Parathyroid adenoma (tissue), 2 donors: ENCODE data around the gene LRRC49.

Source experiments
- H2AFZ ChIP-seq: fragments of 300-600 bp; sonication (generic); one replicate; pipeline ENCODE4 v1.7.0; 2017; ENCODE audit warnings: antibody characterized with exemption, mild to moderate bottlenecking
- H3K27ac ChIP-seq: fragments of 300-600 bp; sonication (generic); one replicate; pipeline ENCODE4 v1.7.0; 2017
- H3K27me3 ChIP-seq: fragments of 300-600 bp; sonication (generic); one replicate; pipeline ENCODE4 v1.7.0; 2017; ENCODE audit warnings: low read length; ENCODE audit not compliant: control insufficient read depth, insufficient read depth
- H3K36me3 ChIP-seq: fragments of 300-600 bp; sonication (generic); one replicate; pipeline ENCODE4 v1.7.0; 2017; ENCODE audit warnings: low read length; ENCODE audit not compliant: control insufficient read depth, insufficient read depth
- H3K4me1 ChIP-seq: fragments of 300-600 bp; sonication (generic); one replicate; pipeline ENCODE4 v1.7.0; 2017; ENCODE audit warnings: control low read depth
- H3K4me2 ChIP-seq: fragments of 300-600 bp; sonication (generic); one replicate; pipeline ENCODE4 v1.7.0; 2017; ENCODE audit warnings: low read length
- H3K4me3 ChIP-seq: fragments of 300-600 bp; sonication (generic); one replicate; pipeline ENCODE4 v1.7.0; 2017; ENCODE audit warnings: low read depth, low read length
- H3K79me2 ChIP-seq: fragments of 300-600 bp; sonication (generic); one replicate; pipeline ENCODE4 v1.7.0; 2017; ENCODE audit warnings: control low read depth
- H3K9ac ChIP-seq: fragments of 300-600 bp; sonication (generic); one replicate; pipeline ENCODE4 v1.7.0; 2017; ENCODE audit warnings: mild to moderate bottlenecking
- H3K9me3 ChIP-seq: fragments of 300-600 bp; sonication (generic); one replicate; pipeline ENCODE4 v1.7.0; 2017; ENCODE audit warnings: low read length; ENCODE audit not compliant: control insufficient read depth
- CTCF ChIP-seq: fragments of 300-600 bp; sonication (generic); IDR thresholded peaks from one replicate; pipeline ENCODE4 v1.7.0; 2017; ENCODE audit warnings: antibody characterized with exemption, mild to moderate bottlenecking
- donor health status: primary hyperparathyroidism.

Gene LRRC49

GRCh38 chr15:71085809-71086208 lies 193.2 kb downstream of the LRRC49 start:
- no peak overlapping the region for H3K27ac ChIP-seq
- H3K4me3 ChIP-seq: no peak overlapping the region
- no peak overlapping the region for H3K9ac ChIP-seq
- no peaks in the 10 kb centered on the region for H3K79me2 ChIP-seq
- no peak overlapping the region for H3K4me2 ChIP-seq
- H3K36me3 ChIP-seq: no peaks in the 10 kb centered on the region
- no peaks in the 10 kb centered on the region for H3K27me3 ChIP-seq
- no peaks in the 10 kb centered on the region for H3K4me1 ChIP-seq
- no peak overlapping the region for H2AFZ ChIP-seq
- H3K9me3 ChIP-seq: no peaks in the 10 kb centered on the region
- TF ChIP-seq CTCF: no peak

GRCh38 chr15:71088155-71088554 lies 195.5 kb downstream of the LRRC49 start:
- no peaks in the 10 kb centered on the region for H3K9me3 ChIP-seq
- H3K4me2 ChIP-seq: no peak overlapping the region
- no peaks in the 10 kb centered on the region for H3K79me2 ChIP-seq
- no peaks in the 10 kb centered on the region for H3K36me3 ChIP-seq
- no peak overlapping the region for H3K9ac ChIP-seq
- no peaks in the 10 kb centered on the region for H3K27me3 ChIP-seq
- TF ChIP-seq CTCF: no peak
- H2AFZ ChIP-seq: no peak overlapping the region
- H3K4me1 ChIP-seq: no peaks in the 10 kb centered on the region
- H3K4me3 ChIP-seq: no peak overlapping the region
- no peak overlapping the region for H3K27ac ChIP-seq

GRCh38 chr15:71088683-71089082 lies 196.1 kb downstream of the LRRC49 start:
- Histone ChIP-seq H3K36me3 (no peaks in the 10 kb centered on the region), H3K4me1 (no peaks in the 10 kb centered on the region), H3K27ac (no peak overlapping the region), H3K9me3 (no peaks in the 10 kb centered on the region), H2AFZ (no peak overlapping the region), H3K27me3 (no peaks in the 10 kb centered on the region), H3K9ac (no peak overlapping the region), H3K4me3 (no peak overlapping the region), H3K4me2 (no peak overlapping the region), H3K79me2 (no peaks in the 10 kb centered on the region)
- no peak for TF ChIP-seq CTCF

GRCh38 chr15:71089801-71090200 lies 197.2 kb downstream of the LRRC49 start:
- Histone ChIP-seq H3K9ac (no peak overlapping the region), H3K4me2 (no peak overlapping the region), H3K9me3 (no peaks in the 10 kb centered on the region), H2AFZ (no peak overlapping the region), H3K36me3 (no peaks in the 10 kb centered on the region), H3K27me3 (no peaks in the 10 kb centered on the region), H3K4me1 (no peaks in the 10 kb centered on the region), H3K4me3 (no peak overlapping the region), H3K79me2 (no peaks in the 10 kb centered on the region), H3K27ac (no peak overlapping the region)
- no peak for TF ChIP-seq CTCF

GRCh38 chr15:71091601-71092000 lies 199.0 kb downstream of the LRRC49 start:
- no peak for TF ChIP-seq CTCF

More at GRCh38 chr15:71091601-71092000, 199.0 kb downstream of the LRRC49 start:
- Histone ChIP-seq H3K9me3 (no peaks in the 10 kb centered on the region), H3K27ac (no peak overlapping the region), H3K79me2 (no peaks in the 10 kb centered on the region), H3K4me1 (no peaks in the 10 kb centered on the region), H2AFZ (no peak overlapping the region), H3K36me3 (no peaks in the 10 kb centered on the region), H3K4me2 (no peak overlapping the region), H3K27me3 (no peaks in the 10 kb centered on the region), H3K9ac (no peak overlapping the region), H3K4me3 (no peak overlapping the region)
